SIG-M5 treated with dmso at 0.1 percent for 504 hours (cell line): ENCODE data around the gene DTX3.
"Not testable (repeated sequence)": the region's sequence is repeated elsewhere in the genome, so short reads cannot be mapped to it uniquely, and the experiment has no call there.

ENCODE experiments used
- DNase-seq: peaks from one replicate; lab custom pipeline; 2025; ENCODE audit not compliant: unreplicated experiment; lab: John Stamatoyannopoulos, UW

Gene DTX3

GRCh38 chr12:57604454-57604991 is at the start of gene DTX3:
DTX3 (plus strand) TSS chr12:57604824; CDS start chr12:57606518, 1,694 bp downstream.
- DNase-seq, result no peak

GRCh38 chr12:57554897-57555296 is 49.7 kb upstream of the DTX3 start:
- no peak for DNase-seq

- no peak for DNase-seq
Measured at GRCh38 chr12:57558864-57559263, 45.8 kb upstream of the DTX3 start.

- no peak for DNase-seq
Measured at GRCh38 chr12:57560516-57560915, 44.1 kb upstream of the DTX3 start.

GRCh38 chr12:57561117-57561516 is 43.5 kb upstream of the DTX3 start:
- DNase-seq, result not testable (repeated sequence)

- no peak for DNase-seq
Measured at GRCh38 chr12:57563358-57563757, 41.3 kb upstream of the DTX3 start.

- DNase-seq, result no peak
Measured at GRCh38 chr12:57564178-57564740, 40.4 kb upstream of the DTX3 start.

GRCh38 chr12:57568838-57569237 is 35.8 kb upstream of the DTX3 start:
- no peak for DNase-seq

GRCh38 chr12:57569858-57570257 is 34.8 kb upstream of the DTX3 start:
- DNase-seq, result no peak

GRCh38 chr12:57570438-57570837 is 34.2 kb upstream of the DTX3 start:
- not testable (repeated sequence) for DNase-seq

- no peak for DNase-seq
Measured at GRCh38 chr12:57571926-57572762, 32.5 kb upstream of the DTX3 start.

- no peak for DNase-seq
Measured at GRCh38 chr12:57574795-57575194, 29.8 kb upstream of the DTX3 start.

- no peak for DNase-seq
Measured at GRCh38 chr12:57575771-57576612, 28.6 kb upstream of the DTX3 start.

GRCh38 chr12:57576613-57577160 is 27.9 kb upstream of the DTX3 start:
- no peak for DNase-seq

- no peak for DNase-seq
Measured at GRCh38 chr12:57577981-57578758, 26.5 kb upstream of the DTX3 start.

GRCh38 chr12:57579011-57579410 is 25.6 kb upstream of the DTX3 start:
- no peak for DNase-seq

GRCh38 chr12:57579677-57580465 is 24.8 kb upstream of the DTX3 start:
- DNase-seq, result no peak

- no peak for DNase-seq
Measured at GRCh38 chr12:57580466-57580795, 24.2 kb upstream of the DTX3 start.

GRCh38 chr12:57581802-57582201 is 22.8 kb upstream of the DTX3 start:
- DNase-seq, result no peak

GRCh38 chr12:57582440-57582839 is 22.2 kb upstream of the DTX3 start:
- no peak for DNase-seq
